Renal cortical epithelial cell (primary cell): ENCODE data around the gene PRDM16. TPM values are rescaled to one million over a fixed set of nuclear protein-coding genes. Genes with fewer than 3 reads are reported as not detected.

Experiments
- DNase-seq: peaks from one replicate; pipeline ENCODE4 v3.0.0-alpha.2; 2011; ENCODE audit warnings: low read depth
- total RNA-seq: library from RNA; depleted of rRNA; stranded (reverse); fragments of >200 nt; gene quantifications from 2 replicates; pipeline ENCODE4 v1.2.3, GENCODE V29; 2014

PRDM16 gene
- total RNA-seq, 1 donor from 2014 or later = 0.94 TPM

- no peak for DNase-seq
Measured at GRCh38 chr1:3183411-3183810, 114.4 kb downstream of the PRDM16 start.

- DNase-seq = no peak
Measured at GRCh38 chr1:3183813-3184212, 114.8 kb downstream of the PRDM16 start.

DNA sequence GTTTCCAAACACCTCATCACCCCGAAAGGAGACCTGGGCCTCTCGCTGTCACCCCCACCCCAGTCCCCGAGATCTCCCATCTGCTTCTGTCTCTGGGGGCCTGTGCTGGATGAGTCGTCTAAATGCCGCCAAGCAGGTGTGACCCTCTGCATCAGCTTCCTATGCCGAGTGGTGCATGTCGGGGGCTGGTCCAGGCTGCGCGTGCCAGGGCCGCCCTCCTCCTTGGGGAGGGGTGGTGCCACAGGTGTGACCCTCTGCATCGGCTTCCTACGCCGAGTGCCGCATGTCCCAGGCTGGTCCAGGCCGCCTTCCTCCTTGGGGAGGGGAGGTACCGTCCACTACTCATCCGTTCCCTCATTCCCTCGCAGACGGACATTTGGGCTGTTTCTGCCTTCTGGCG is 115.7 kb downstream of the PRDM16 start:
- DNase-seq = no peak

DNA sequence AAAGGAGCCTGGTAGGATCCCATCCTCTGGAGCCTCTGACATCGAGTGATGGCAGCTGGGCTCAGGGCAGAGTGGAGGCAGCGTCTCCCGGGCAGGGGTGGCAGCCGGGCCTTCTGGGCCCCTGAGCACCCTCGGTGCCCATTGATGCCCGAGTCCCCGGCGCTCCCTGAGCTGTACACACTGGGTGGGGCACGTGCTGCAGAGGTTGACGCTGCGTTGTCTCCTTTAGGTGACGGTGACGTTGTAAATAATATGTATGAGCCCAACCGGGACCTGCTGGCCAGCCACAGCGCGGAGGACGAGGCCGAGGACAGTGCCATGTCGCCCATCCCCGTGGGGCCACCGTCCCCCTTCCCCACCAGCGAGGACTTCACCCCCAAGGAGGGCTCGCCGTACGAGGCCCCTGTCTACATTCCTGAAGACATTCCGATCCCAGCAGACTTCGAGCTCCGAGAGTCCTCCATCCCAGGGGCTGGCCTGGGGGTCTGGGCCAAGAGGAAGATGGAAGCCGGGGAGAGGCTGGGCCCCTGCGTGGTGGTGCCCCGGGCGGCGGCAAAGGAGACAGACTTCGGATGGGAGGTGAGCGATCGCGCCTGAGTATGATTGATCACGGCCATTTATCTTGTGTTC is 117.0 kb downstream of the PRDM16 start:
- DNase-seq = no peak

DNA sequence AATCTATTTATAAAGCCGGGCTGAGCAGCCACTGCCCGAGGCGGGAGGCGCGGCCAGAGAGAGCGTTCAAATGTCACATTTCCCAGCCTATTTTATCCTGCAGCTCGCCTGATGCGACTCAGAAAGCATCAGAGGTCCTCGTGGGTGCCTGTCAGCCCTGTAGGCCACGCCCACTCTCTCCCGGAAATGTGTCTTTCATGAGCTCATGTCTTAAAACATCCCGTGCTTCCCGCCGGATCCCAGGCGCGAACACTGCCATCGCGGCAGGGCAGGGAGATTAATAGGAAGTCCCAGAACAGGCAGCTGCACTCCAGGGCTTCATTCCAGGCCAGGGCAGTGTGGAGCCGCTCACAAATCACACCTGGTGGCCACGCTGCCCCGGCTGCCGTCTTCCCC is 117.5 kb downstream of the PRDM16 start:
- DNase-seq = peak; percentile 13

GRCh38 chr1:3187415-3188149 is 118.6 kb downstream of the PRDM16 start:
- DNase-seq = no peak

DNA sequence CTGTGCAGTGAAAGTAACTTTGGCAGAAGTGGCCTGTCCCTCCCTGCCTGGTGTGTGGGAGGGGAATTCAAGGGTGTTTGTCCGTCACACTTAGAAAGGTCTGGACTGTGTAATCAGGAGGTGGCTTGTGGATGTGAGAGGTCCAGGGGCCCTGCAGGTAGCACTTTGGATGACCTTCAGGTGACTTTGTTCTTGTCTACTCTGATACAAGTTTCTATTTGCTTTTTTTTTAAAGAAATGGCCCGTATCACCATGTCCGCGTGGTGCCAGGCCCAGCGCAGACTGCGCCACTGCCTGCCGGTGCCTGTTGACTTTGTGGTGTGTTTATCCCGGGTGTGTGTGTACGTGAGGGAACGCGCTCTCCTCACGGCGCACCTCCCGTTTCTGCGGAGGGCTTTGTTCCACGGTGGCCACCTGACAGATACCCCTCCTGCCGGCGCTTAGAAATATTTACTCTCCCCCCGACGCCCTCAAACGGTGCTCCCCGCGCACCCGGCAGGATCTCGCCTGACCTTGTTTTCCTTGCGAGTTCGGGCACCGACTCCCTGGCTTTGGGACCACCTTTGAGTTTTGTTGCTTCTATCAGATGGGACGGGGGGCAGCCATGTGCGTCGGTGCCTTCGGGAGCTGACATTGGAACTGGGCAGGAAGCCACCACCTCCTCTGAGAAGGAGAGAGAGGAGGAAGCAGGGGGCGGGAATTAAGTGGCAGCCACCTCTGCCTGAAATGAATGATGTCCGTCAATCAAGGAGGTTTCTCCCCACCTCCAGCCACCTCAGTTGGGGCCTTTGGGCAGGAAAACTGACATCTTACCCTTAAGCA is 119.4 kb downstream of the PRDM16 start:
- DNase-seq = no peak

GRCh38 chr1:3190256-3191041 is 121.4 kb downstream of the PRDM16 start:
- DNase-seq = no peak

DNA sequence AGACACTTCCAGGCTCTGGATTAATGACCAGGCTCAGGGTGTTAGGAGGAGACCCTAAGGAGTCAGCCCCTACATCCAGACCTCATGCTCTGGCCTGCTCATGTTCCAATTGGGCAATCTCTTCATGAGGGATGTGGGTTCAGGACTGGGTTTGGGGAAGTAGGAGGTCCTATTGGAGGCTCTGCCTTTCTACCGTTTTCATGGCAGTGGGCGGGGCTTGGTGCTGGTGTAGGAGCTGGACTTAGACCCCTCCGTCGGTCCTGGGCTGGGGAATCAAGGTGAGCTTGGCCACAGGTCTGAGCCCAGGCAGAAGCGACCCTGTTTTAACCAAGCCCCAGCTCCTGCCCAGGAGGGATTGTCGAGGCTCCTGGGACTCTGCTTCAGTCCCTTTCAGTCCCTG is 123.4 kb downstream of the PRDM16 start:
- DNase-seq = no peak

DNA sequence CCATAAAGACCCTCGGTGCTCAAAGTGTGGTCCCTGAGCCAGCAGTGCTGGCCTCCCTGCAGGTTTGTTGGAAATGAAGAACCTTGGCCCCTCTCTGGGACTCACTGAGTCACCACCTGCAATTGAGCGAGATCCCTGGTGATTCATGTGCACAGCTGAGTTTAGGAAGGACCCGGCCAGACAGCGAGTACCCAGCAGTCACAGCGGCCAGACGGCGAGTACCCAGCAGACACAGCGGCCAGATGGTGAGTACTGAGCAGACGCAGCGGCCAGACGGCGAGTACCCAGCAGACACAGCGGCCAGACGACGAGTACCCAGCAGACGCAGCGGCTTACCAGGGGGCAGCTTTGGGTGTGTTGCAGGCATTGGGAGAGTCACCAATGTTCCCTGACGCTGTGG is 123.8 kb downstream of the PRDM16 start:
- no peak for DNase-seq

- no peak for DNase-seq
Measured at GRCh38 chr1:3193811-3194210, 124.8 kb downstream of the PRDM16 start.

DNA sequence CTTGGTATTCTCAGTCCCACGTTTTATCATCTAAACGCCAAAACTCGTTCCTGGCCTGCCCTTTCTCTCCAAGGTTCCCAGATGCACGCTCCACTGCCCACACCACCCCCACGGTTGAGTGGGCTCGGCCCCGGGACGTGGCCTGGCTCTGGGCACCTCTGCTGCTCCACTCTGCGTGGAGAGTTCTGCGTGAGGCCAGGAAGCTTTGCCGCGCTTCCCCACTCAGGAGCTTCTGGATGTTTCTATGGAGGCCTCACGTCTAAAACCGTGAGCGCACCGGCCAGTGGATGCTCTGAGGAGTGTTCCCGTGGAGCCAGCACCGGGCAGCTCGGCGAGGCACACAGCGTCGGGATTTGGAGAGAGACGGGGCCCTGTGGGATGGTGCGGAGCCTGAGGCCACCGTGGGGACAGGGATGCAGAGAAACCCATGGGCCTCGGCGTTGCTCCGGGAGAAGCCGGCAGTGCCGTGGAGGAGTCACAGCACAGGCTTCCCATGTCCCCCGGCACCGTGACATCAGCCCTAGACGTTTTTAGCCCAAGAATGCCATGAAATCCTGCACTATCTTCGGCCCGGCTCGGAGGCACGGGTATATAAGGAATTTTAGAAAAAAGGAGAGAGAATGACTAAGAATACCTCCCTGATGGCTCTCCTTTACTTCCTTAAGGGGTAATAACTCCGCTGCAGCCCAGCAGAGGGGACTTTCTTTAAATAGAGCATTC is 125.9 kb downstream of the PRDM16 start:
- no peak for DNase-seq

DNA sequence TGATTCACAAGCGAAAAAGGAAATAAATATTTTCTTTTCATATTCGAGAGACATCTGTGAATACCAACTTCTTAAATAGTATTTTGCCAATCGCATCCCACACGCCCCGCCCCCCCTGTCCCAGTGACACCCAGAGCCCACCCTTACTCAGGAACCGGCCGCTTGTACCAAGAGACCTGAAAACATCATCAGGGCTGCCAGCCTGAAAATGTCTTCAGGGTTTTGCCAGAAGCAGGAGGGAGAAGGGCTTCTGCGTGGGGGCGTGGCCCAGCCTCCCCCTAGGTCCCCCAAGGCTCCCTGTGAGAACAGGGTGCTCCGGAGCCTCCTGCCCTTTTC is 126.4 kb downstream of the PRDM16 start:
- no peak for DNase-seq

- no peak for DNase-seq
Measured at GRCh38 chr1:3195966-3196515, 127.0 kb downstream of the PRDM16 start.

- DNase-seq = no peak
Measured at GRCh38 chr1:3196577-3197245, 127.7 kb downstream of the PRDM16 start.

GRCh38 chr1:3197781-3198316 is 128.8 kb downstream of the PRDM16 start:
- DNase-seq = no peak

DNA sequence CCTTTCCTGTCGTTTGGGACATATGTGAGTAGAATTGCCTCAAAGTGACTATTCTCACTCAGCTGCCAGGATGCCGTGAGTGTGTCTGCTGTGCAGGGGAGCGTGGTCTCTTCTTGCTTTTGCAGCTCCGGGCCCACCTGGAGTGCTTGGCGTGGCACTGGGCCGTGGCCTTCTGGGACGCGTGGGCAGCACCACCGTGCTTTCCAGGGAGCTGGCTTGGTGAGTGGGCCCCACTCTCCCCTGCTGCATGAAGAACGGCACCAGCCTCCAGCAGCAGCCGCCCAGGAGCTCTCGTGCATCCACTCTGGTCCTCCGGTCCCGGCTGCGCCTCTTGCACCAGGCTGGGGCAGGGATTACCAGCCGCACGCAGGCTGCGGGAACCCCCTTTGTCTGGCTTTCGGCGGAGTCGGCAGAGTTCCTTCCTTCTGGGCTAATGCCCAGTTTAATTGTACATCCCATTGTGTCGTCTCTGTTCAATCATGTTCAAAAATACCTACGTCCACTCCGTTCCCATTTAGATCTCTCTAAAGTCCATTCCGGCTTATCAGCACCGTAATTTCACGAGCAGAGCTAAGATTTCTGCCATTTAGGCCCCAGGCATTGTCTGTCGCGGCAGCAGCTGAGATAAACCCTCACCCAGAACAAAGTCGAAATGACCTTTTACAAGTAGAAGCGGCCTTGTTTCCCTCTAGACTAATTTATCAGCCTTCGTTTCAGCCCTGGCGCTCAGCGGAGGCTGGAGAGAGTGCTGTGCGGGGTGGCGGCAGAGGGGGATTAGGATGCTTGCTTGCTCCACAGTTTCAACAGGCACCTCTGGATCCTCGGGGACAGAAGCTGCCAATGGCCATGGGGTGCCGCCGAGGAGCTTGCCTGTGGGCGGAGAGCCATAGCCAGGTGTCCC is 129.6 kb downstream of the PRDM16 start:
- no peak for DNase-seq

DNA sequence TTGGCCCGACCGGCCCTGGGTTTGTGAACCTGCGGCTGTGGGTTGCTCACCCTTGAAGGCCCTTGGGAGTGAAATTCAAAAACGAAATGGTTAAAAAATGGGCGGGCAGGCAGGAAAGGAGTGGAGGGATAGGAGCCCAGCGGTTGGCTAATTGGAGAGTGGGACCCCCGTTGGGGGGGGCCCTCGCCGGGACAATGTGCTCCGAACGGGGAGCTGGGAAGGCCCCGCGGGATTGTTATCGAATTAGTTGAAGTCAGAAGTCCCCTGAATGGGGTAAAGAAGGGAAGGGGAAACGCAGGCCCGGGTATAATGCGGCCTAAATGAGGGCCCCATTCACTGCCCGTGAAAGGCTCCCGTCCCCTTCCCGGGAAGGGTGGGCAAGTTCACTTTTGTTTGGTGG is 135.7 kb downstream of the PRDM16 start:
- no peak for DNase-seq

DNA sequence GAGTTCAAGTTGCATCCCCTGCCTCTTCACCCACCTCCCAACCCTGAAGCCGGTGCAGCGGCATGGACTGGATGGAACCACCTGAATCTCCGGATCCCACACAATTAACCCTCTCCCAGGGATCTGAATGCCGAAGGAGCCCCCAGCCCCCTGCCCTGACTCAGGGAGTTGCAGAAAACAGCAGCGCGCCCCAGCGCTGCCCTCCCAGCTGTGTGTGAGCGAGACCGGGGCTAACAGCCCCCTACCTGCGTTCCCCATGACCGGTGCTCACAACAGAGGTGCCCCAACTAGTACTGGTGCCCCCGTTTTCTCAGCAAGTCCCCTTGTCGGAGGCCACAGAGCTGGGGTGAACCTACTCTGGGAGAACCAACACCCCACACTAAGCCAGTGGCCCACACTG is 136.8 kb downstream of the PRDM16 start:
- DNase-seq = no peak
